ENCODE measurements around the gene DIP2C.

- TF ChIP-seq CTCF (IDR thresholded peaks at IDR 0.05) (no peak), EZH2 (IDR thresholded peaks at IDR 0.05; ENCODE audit: borderline replicate concordance, insufficient read depth, low read depth, low read length, poor library complexity, severe bottlenecking) (no peak)
Measured at GRCh38 chr10:370449-370825, 319.0 kb downstream of the DIP2C start.
